H1 (cell line): Measurements from ENCODE around the gene SIM2. TPM values are rescaled to one million over a fixed set of nuclear protein-coding genes. Genes with fewer than 3 reads are reported as not detected.

Experiments used
- CTBP2 ChIP-seq: IDR thresholded peaks from 2 replicates; pipeline ENCODE4 v1.7.0; 2011; ENCODE audit warnings: borderline replicate concordance, mild to moderate bottlenecking, moderate library complexity, mixed read lengths, low read length; ENCODE audit not compliant: insufficient read depth, insufficient read length
- RNF2 ChIP-seq: fragments of 200-900, 300-1000 bp; sonication (generic); IDR thresholded peaks from 2 replicates; pipeline ENCODE4 v1.7.1; 2016; ENCODE audit warnings: borderline replicate concordance, low read depth, mild to moderate bottlenecking, antibody characterized with exemption, low read length; ENCODE audit not compliant: poor library complexity, severe bottlenecking; ENCODE audit errors: missing control alignments
- TCF12 ChIP-seq: IDR thresholded peaks from 2 replicates; pipeline ENCODE4 v1.6.1; 2011; ENCODE audit warnings: low read depth, mild to moderate bottlenecking, low read length
- polyA plus RNA-seq, 7 experiments: library from polyadenylated mRNA; depleted of rRNA in 3 of 7; stranded (reverse) in 5 of 7; unstranded in 2 of 7; fragments of >200 nt in 5 of 7; fragments of 200-250 nt in 2 of 7; gene quantifications; 1 replicate in 5 of 7; 2 replicates in 1 of 7; 4 replicates in 1 of 7; pipeline versions ENCODE4 v1.2.1 to v1.2.3, GENCODE V29; 2011 to 2013; ENCODE audit warnings: missing spikeins in 2 of 7, mixed read lengths in 2 of 7
- total RNA-seq: library from RNA; stranded (reverse); fragmentation: NEBNext Ultra II Directional; extraction: Animal tissue kit (Norgen Biotek cat#: 25700); gene quantifications from 2 replicates; pipeline ENCODE4 v1.2.1, GENCODE V29; 2021

SIM2 gene
- total and polyA plus RNA-seq, 2 of the 8 experiments (the other 6 are each of a cell fraction or from before 2014, with no cell fraction given), result 0.05 to 0.26 TPM

DNA sequence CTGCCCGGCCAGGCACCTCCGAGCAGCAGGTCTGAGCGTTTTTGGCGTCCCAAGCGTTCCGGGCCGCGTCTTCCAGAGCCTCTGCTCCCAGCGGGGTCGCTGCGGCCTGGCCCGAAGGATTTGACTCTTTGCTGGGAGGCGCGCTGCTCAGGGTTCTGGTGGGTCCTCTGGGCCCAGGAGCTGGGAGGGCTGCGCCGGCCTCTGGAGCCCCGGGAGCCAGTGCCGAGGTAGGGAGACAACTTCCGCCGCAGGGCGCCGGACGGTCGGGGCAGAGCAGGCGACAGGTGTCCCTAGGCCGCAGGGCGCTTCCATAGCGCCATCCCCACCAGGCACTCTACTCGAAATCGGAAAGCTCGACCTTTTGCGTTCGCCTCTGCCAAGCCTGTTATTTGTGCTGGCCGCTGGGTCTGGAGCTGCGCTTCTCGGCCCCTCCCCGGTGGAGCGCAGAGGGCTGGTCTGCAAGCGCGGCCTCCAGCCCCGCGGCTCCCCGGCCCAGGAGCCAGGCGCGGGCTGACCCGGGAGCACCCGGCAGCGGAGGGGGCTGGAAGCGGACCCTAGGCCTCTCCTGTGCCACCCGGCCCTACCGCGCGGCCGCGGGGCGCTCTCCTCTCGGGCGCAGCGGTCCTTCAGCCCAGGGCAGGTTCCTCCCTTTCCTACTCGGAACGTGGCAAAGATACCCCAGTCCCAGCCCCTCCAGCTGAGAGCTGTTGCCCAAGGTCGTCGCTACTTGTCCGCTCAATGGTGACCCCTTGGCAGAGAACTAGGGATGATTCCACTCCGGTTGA lies 2.2 kb downstream of the SIM2 start (continued):
- TF ChIP-seq CTBP2 (peak; percentile 94), RNF2 (peak; percentile 48), TCF12 (no peak)
